CD4-positive, alpha-beta T cell treated with Interleukin-15 for 4 hours (primary cell): ENCODE results near the gene ARCN1.
"Not testable (repeated sequence)": the region's sequence is repeated elsewhere in the genome, so short reads cannot be mapped to it uniquely, and the experiment has no call there.

Experiments used
- DNase-seq: peaks from one replicate; pipeline ENCODE4 v3.0.0-alpha.2; 2020; ENCODE audit warnings: low spot score

Gene ARCN1

GRCh38 chr11:118544647-118545010 is 27.6 kb upstream of the ARCN1 start:
- no peak for DNase-seq

GRCh38 chr11:118545533-118545932 is 26.7 kb upstream of the ARCN1 start:
- no peak for DNase-seq

GRCh38 chr11:118547132-118547531 is 25.1 kb upstream of the ARCN1 start:
- DNase-seq = no peak

GRCh38 chr11:118552341-118552740 is 19.9 kb upstream of the ARCN1 start:
- DNase-seq = no peak

GRCh38 chr11:118560806-118561205 is 11.4 kb upstream of the ARCN1 start:
- no peak for DNase-seq

GRCh38 chr11:118565051-118565450 is 7.2 kb upstream of the ARCN1 start:
- DNase-seq = no peak

GRCh38 chr11:118569670-118570069 is 2.5 kb upstream of the ARCN1 start:
- no peak for DNase-seq

- no peak for DNase-seq
Measured at GRCh38 chr11:118570787-118571186, 1.4 kb upstream of the ARCN1 start.

- DNase-seq = not testable (repeated sequence)
Measured at GRCh38 chr11:118571701-118572060, 528 bp upstream of the ARCN1 start.

- peak; percentile 45 for DNase-seq
Measured at GRCh38 chr11:118572981-118573550, 857 bp downstream of the ARCN1 start.

- no peak for DNase-seq
Measured at GRCh38 chr11:118574636-118575035, 2.4 kb downstream of the ARCN1 start.

GRCh38 chr11:118577995-118578394 is 5.8 kb downstream of the ARCN1 start:
- not testable (repeated sequence) for DNase-seq

GRCh38 chr11:118581057-118581456 is 8.8 kb downstream of the ARCN1 start:
- DNase-seq = no peak

- no peak for DNase-seq
Measured at GRCh38 chr11:118587952-118588351, 15.7 kb downstream of the ARCN1 start.

- no peak for DNase-seq
Measured at GRCh38 chr11:118592616-118593367, 20.6 kb downstream of the ARCN1 start.

GRCh38 chr11:118594984-118595383 is 22.8 kb downstream of the ARCN1 start:
- peak; percentile 71 for DNase-seq

- no peak for DNase-seq
Measured at GRCh38 chr11:118596224-118597146, 24.3 kb downstream of the ARCN1 start.

- DNase-seq = no peak
Measured at GRCh38 chr11:118597556-118597955, 25.3 kb downstream of the ARCN1 start.

GRCh38 chr11:118602331-118602730 is 30.1 kb downstream of the ARCN1 start:
- DNase-seq = no peak

- not testable (repeated sequence) for DNase-seq
Measured at GRCh38 chr11:118603709-118604108, 31.5 kb downstream of the ARCN1 start.

- DNase-seq = no peak
Measured at GRCh38 chr11:118604566-118604965, 32.4 kb downstream of the ARCN1 start.

GRCh38 chr11:118605116-118605867 is 33.1 kb downstream of the ARCN1 start:
- DNase-seq = no peak
